HL-60 (cell line): ENCODE data around the gene TMEM151B.

Experiments used
- DNase-seq, 2 experiments: peaks; one replicate each; pipeline ENCODE4 v3.0.0-alpha.2; 2010 to 2020; ENCODE audit warnings: low read depth in 1 of 2, low spot score in 1 of 2
- H3K27ac ChIP-seq: fragments of 250-450 bp; sonication (Bioruptor Pico); replicated peaks from 2 replicates; pipeline ENCODE4 v1.5.1; 2020; ENCODE audit warnings: mild to moderate bottlenecking, moderate library complexity
- H3K27me3 ChIP-seq: fragments of 250-450 bp; sonication (Bioruptor Pico); 2 replicates; pipeline ENCODE4 v1.5.1; 2021; ENCODE audit warnings: mild to moderate bottlenecking, moderate library complexity; ENCODE audit not compliant: insufficient read depth, poor library complexity, severe bottlenecking
- H3K4me3 ChIP-seq: replicated peaks from 2 replicates; pipeline ENCODE4 v1.5.1; 2011; ENCODE audit warnings: mild to moderate bottlenecking, control low read depth, low read length; ENCODE audit not compliant: insufficient read depth
- GABPA ChIP-seq: IDR thresholded peaks from 2 replicates; pipeline ENCODE4 v1.6.1; 2012; ENCODE audit warnings: low read depth
- POLR2AphosphoS5 ChIP-seq: IDR thresholded peaks from 2 replicates; pipeline ENCODE4 v1.6.1; 2012; ENCODE audit warnings: low read depth
- SPI1 ChIP-seq: IDR thresholded peaks from 2 replicates; pipeline ENCODE4 v1.6.1; 2012; ENCODE audit warnings: low read depth, mild to moderate bottlenecking, borderline replicate concordance
- TF ChIP-seq, protein P1 (sequence below): IDR thresholded peaks from one replicate; pipeline ENCODE4 v1.5.1; 2011; ENCODE audit warnings: low read length, control low read depth, inconsistent platforms; ENCODE audit not compliant: insufficient read depth
- TF ChIP-seq, protein P2 (sequence below): IDR thresholded peaks from 2 replicates; pipeline ENCODE4 v1.6.1; 2012; ENCODE audit warnings: low read depth; ENCODE audit not compliant: insufficient replicate concordance

Gene TMEM151B

GRCh38 chr6:44265722-44266233, 4.5 kb upstream of the TMEM151B start:
- peak overlapping the region; percentile 71; the same call in 1 of the 2 replicates for H3K4me3 ChIP-seq
- no peak for TF ChIP-seq GABPA
- TF ChIP-seq SPI1, result no peak
- TF ChIP-seq, protein P1, sequence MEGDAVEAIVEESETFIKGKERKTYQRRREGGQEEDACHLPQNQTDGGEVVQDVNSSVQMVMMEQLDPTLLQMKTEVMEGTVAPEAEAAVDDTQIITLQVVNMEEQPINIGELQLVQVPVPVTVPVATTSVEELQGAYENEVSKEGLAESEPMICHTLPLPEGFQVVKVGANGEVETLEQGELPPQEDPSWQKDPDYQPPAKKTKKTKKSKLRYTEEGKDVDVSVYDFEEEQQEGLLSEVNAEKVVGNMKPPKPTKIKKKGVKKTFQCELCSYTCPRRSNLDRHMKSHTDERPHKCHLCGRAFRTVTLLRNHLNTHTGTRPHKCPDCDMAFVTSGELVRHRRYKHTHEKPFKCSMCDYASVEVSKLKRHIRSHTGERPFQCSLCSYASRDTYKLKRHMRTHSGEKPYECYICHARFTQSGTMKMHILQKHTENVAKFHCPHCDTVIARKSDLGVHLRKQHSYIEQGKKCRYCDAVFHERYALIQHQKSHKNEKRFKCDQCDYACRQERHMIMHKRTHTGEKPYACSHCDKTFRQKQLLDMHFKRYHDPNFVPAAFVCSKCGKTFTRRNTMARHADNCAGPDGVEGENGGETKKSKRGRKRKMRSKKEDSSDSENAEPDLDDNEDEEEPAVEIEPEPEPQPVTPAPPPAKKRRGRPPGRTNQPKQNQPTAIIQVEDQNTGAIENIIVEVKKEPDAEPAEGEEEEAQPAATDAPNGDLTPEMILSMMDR, result no peak
- TF ChIP-seq, protein P2, sequence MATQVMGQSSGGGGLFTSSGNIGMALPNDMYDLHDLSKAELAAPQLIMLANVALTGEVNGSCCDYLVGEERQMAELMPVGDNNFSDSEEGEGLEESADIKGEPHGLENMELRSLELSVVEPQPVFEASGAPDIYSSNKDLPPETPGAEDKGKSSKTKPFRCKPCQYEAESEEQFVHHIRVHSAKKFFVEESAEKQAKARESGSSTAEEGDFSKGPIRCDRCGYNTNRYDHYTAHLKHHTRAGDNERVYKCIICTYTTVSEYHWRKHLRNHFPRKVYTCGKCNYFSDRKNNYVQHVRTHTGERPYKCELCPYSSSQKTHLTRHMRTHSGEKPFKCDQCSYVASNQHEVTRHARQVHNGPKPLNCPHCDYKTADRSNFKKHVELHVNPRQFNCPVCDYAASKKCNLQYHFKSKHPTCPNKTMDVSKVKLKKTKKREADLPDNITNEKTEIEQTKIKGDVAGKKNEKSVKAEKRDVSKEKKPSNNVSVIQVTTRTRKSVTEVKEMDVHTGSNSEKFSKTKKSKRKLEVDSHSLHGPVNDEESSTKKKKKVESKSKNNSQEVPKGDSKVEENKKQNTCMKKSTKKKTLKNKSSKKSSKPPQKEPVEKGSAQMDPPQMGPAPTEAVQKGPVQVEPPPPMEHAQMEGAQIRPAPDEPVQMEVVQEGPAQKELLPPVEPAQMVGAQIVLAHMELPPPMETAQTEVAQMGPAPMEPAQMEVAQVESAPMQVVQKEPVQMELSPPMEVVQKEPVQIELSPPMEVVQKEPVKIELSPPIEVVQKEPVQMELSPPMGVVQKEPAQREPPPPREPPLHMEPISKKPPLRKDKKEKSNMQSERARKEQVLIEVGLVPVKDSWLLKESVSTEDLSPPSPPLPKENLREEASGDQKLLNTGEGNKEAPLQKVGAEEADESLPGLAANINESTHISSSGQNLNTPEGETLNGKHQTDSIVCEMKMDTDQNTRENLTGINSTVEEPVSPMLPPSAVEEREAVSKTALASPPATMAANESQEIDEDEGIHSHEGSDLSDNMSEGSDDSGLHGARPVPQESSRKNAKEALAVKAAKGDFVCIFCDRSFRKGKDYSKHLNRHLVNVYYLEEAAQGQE, result no peak
- TF ChIP-seq POLR2AphosphoS5, result no peak
- H3K27ac ChIP-seq, result no peak overlapping the region

DNA sequence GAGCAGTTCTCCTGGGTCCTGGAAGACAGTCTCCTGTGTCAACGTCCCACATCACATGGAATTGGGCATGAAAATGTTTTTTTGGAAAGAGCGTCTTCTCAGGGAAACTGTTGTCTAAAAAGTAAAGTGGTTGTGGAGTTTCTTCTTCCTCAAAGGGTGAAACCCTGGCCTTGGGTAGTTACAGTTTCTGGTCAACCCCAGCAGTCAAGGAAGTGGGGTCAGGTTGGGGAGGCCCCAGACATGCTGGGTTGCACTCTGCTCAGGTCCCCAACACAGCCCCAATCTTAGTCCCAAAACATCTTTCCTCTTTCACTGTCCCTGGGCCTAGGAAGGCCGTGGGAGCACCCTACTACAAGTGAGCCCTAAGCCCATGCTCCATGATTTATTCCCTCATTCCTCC, 3.9 kb upstream of the TMEM151B start:
- DNase-seq, result no peak
- Histone ChIP-seq H3K4me3 (no peak overlapping the region), H3K27ac (no peak overlapping the region), H3K27me3 (peaks cover 12% of the 10 kb centered on the region)
- TF ChIP-seq, protein P2, result no peak
- TF ChIP-seq POLR2AphosphoS5 (no peak), GABPA (no peak), SPI1 (no peak)
- TF ChIP-seq, protein P1, result no peak

More at GRCh38 chr6:44265722-44266233, 4.5 kb upstream of the TMEM151B start:
- peaks cover 8% of the 10 kb centered on the region for H3K27me3 ChIP-seq
- DNase-seq, result no peak

DNA sequence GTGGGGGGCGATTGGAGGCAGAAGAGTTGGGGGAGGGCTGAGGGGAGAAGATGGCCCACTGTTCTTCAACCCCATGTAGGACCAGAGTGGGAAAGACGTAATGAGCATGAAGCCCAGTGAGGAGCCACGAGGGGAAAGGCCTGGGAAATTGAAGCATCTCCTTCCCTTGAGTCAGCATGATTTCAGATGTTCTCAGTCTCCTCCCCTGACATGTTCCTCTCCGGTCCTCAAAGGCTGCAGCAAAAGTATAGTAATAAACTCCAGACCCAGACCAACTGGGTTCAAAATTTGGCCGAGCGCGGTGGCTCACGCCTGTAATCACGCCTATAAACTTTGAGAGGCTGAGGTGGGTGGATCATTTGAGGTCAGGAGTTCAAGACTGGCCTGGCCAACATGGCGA, 3.0 kb upstream of the TMEM151B start:
- H3K27me3 ChIP-seq, result peaks cover 20% of the 10 kb centered on the region
- no peak overlapping the region for H3K4me3 ChIP-seq
- no peak overlapping the region for H3K27ac ChIP-seq
- TF ChIP-seq, protein P2, result no peak
- TF ChIP-seq POLR2AphosphoS5 (no peak), GABPA (no peak), SPI1 (no peak)
- TF ChIP-seq, protein P1, result no peak
- no peak for DNase-seq
